ENCODE data around the gene GCN1.

DNA sequence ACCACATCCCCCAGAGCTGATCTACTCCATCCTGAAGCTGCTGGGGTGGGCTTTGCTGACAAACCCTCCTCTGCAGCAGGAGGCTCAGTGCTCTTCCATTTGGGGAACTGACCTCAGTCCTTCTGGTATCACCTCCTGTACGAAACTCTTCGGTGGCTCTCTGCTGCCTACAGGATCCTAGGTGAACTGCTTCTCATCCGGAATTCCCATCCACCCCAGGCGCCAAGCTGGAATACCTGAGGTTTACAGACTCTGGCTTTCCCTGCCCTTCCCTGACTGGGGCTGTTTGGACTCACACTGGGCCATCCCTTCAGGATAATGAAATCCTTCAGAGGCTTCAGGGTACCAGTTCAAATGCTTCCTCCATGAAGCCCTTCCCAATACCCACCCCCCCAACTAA is 26.2 kb downstream of the GCN1 start:
- TF ChIP-seq, protein P1, sequence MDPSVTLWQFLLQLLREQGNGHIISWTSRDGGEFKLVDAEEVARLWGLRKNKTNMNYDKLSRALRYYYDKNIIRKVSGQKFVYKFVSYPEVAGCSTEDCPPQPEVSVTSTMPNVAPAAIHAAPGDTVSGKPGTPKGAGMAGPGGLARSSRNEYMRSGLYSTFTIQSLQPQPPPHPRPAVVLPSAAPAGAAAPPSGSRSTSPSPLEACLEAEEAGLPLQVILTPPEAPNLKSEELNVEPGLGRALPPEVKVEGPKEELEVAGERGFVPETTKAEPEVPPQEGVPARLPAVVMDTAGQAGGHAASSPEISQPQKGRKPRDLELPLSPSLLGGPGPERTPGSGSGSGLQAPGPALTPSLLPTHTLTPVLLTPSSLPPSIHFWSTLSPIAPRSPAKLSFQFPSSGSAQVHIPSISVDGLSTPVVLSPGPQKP (IDR thresholded peaks at IDR 0.05; ENCODE audit: low read depth, low read length), result no peak
- TF ChIP-seq CBX8 (IDR thresholded peaks at IDR 0.05), result no peak
- TF ChIP-seq SMC3 (IDR thresholded peaks at IDR 0.05), result no peak
- TF ChIP-seq, protein P2, sequence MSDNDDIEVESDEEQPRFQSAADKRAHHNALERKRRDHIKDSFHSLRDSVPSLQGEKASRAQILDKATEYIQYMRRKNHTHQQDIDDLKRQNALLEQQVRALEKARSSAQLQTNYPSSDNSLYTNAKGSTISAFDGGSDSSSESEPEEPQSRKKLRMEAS (IDR thresholded peaks at IDR 0.05), result no peak
- TF ChIP-seq CHD2 (IDR thresholded peaks at IDR 0.05; ENCODE audit: low read length, partially characterized antibody), result no peak
- TF ChIP-seq RAD21 (conservative IDR thresholded peaks at IDR 0.05 in 1 of 2, IDR thresholded peaks at IDR 0.05 in 1 of 2), result no peak
- no peak for TF ChIP-seq CEBPB (IDR thresholded peaks at IDR 0.05)
- TF ChIP-seq, protein P3, sequence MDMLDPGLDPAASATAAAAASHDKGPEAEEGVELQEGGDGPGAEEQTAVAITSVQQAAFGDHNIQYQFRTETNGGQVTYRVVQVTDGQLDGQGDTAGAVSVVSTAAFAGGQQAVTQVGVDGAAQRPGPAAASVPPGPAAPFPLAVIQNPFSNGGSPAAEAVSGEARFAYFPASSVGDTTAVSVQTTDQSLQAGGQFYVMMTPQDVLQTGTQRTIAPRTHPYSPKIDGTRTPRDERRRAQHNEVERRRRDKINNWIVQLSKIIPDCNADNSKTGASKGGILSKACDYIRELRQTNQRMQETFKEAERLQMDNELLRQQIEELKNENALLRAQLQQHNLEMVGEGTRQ (IDR thresholded peaks at IDR 0.05), result no peak
- TF ChIP-seq FOSB (CRISPR knock-in tag; IDR thresholded peaks at IDR 0.05), result no peak
- TF ChIP-seq POLR2A (IDR thresholded peaks at IDR 0.05; ENCODE audit: low read length), result no peak
- TF ChIP-seq, protein P4, sequence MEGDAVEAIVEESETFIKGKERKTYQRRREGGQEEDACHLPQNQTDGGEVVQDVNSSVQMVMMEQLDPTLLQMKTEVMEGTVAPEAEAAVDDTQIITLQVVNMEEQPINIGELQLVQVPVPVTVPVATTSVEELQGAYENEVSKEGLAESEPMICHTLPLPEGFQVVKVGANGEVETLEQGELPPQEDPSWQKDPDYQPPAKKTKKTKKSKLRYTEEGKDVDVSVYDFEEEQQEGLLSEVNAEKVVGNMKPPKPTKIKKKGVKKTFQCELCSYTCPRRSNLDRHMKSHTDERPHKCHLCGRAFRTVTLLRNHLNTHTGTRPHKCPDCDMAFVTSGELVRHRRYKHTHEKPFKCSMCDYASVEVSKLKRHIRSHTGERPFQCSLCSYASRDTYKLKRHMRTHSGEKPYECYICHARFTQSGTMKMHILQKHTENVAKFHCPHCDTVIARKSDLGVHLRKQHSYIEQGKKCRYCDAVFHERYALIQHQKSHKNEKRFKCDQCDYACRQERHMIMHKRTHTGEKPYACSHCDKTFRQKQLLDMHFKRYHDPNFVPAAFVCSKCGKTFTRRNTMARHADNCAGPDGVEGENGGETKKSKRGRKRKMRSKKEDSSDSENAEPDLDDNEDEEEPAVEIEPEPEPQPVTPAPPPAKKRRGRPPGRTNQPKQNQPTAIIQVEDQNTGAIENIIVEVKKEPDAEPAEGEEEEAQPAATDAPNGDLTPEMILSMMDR (IDR thresholded peaks at IDR 0.05), result no peak
